Ramos (cell line): ENCODE data around the gene DNM3.

Experiments used
- in situ Hi-C: fragments of 300-500 bp; cut with MboI; formaldehyde crosslinking; loops from one replicate; pipeline ENCODE4 v1.14.3; 2022; ENCODE audit warnings: low sequenced_read_pairs; ENCODE audit not compliant: unreplicated experiment

Gene DNM3

GRCh38 chr1:172125250-172125649, 284.0 kb downstream of the DNM3 start:
- in situ Hi-C loops, result loop anchor here (25.0 kb wide), 1 partner anchor 287 kb away; the partner anchor contains the start of gene C1orf105

- in situ Hi-C loops, result loop anchor here (25.0 kb wide), 1 partner anchor 286 kb away; the partner anchor contains the start of gene C1orf105
Measured at GRCh38 chr1:172125812-172126430, 284.6 kb downstream of the DNM3 start.

DNA sequence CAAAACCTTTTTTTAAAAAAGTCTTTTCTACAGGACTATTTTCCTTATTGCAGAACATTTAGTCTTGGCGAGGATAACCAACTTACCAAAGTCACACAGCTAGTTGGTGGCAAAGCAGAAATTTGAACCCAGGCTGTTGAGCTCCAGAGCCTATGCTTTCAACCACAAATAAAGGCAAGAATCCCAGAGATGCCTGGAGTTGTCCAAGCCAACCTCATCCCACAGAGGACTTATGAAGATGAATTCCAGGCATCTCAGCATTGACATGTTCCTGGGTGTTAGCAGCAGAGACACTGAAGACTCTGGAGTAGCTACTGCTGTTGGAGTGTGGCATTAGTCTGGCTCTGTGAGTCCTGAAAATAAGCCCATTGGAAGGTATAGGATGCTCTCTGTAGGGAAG, 291.5 kb downstream of the DNM3 start:
- in situ Hi-C loops, result loop anchor here (25.0 kb wide), 1 partner anchor 279 kb away; the partner anchor contains the start of gene C1orf105

DNA sequence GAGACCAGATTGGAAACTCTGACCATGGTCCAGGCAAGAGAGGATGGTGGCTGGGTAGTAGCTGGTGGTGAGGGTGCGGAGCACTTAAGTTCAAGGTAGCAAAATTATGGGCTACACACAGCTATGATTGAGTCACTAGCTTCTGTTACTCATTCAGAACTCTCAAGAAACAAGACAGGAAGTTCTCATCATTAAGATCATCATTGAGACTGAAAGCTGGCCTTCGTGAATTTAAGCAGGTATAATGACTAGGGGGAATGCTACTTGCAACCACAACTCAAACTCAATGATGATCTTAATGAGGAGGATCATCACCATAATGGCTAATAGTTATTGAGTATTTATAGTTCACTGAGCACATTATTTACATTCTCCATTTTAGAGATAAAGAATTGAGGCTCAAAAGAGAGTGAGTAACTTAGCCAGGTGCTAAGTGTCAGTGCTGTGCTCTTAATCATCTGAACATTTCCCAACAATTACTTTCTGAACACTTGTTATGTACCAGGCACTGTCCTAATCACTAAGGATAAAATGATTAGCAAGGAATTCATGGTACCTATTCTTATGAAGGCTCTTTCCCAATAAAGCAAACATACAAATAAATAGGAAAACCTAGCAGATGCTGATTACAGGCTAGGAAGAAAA, 292.9 kb downstream of the DNM3 start:
- in situ Hi-C loops, result loop anchor here (25.0 kb wide), 1 partner anchor 278 kb away; the partner anchor contains the start of gene C1orf105

DNA sequence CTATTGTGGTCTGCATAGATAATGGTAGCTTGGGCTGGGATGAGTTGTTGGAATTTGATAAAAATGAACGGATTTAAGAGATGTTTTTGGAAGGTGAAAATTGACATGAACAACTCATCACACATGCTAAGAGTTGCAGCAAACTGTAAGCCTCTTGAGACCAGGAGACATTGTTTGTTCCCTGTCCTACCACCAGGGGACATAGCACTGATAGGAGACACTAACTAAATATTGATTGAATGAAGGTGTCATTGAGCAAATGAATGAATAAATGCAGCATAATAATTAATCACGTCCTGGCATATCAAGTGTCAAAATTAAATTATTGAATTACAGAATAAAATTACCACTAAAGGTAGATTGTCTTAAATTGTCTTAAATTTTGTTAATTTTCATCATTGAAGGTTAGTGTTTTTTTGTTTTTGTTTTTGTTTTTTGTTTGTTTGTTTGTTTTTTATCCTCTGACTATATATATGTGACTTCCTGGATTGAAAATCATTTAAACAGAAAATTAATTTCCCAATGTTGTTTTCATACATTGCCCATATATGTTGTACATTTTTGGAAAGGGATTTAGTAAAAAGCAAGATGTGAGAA, 293.9 kb downstream of the DNM3 start:
- in situ Hi-C loops, result loop anchor here (25.0 kb wide), 1 partner anchor 277 kb away; the partner anchor contains the start of gene C1orf105

DNA sequence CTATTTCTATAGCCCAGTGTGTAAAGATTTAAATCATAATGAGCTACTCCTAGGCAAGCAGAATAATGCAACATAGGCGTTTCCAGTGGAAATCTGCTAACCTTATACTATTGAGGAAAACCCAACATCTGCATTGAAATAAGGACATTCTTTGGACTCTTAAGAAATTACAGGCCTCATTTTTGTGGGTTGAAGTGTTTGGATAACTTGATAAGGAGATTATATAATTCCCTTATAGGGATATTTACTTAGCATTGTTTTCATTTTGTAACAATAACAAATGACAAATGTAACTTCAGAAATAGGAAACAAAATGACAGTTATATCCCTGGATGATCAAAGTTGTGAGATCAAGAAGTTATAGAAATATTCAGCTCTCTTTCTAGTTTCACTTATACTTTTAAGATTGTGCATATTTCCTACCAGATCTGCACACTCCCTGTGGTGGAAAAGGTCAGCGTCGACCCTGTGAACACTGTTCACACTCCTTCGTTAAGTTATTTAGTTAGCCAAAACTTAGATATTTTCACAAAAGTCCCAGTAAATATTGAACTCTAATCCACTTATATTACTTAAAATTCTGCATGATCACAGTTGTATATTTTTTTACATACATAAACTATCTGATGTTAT, 294.8 kb downstream of the DNM3 start:
- in situ Hi-C loops, result loop anchor here (25.0 kb wide), 1 partner anchor 276 kb away; the partner anchor contains the start of gene C1orf105

- in situ Hi-C loops, result loop anchor here (25.0 kb wide), 1 partner anchor 275 kb away; the partner anchor contains the start of gene C1orf105
Measured at GRCh38 chr1:172136925-172137324, 295.6 kb downstream of the DNM3 start.

DNA sequence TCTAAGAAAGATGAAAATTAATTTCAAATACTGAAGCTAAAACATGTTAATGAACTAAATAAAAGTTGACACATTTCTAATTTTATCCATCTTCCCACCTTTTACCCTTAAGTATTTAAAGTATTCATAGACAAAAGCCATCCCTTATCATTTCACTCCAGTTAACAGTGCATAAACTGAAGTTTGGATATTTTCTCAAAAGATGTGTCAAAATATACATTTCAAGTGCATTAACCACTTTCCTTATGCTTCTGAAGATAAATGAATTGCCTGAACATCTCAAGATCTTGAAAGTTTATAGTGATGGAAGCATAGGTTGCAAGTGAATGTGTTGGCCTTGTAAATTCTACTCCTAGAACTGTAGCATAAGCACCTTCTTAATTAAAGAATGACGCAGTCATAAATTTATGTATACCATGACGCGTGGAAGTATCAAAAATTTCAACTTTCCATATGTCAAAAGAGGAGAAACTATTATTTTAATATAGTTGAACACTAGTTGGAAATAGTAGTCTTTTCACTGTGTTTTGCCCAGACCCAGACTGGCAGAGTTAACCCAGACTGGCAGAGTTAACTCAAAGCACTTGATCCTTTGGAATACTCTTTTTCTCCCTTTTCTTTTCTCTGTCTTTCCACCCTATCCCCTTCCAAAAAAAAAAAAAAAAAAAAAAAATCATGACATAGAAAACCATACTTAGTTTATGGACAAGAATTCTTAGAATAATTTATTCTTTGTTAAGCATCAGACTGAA, 296.6 kb downstream of the DNM3 start:
- in situ Hi-C loops, result loop anchor here (25.0 kb wide), 1 partner anchor 274 kb away; the partner anchor contains the start of gene C1orf105

GRCh38 chr1:172138634-172139033, 297.3 kb downstream of the DNM3 start:
- in situ Hi-C loops, result loop anchor here (25.0 kb wide), 1 partner anchor 274 kb away; the partner anchor contains the start of gene C1orf105

DNA sequence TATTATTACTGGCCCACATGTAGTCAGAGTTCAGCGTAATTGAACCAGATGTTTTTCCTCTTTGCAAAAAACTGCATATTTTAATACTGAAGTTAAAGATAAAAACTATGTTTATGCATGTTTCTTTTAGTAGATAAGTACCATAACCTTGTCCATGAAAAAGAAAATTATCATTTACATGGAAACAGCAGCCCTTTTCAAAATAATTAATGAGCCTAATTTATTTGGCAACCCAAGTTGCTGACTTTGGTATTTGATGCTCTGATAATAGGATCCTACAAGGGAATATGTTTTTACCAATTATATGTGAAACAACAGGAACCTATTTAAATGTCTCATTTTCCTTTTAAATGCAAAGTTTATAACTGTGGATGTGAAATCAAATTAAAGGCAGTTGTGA, 297.9 kb downstream of the DNM3 start:
- in situ Hi-C loops, result loop anchor here (25.0 kb wide), 1 partner anchor 273 kb away; the partner anchor contains the start of gene C1orf105

GRCh38 chr1:172140072-172140471, 298.8 kb downstream of the DNM3 start:
- in situ Hi-C loops, result loop anchor here (25.0 kb wide), 1 partner anchor 272 kb away; the partner anchor contains the start of gene C1orf105

GRCh38 chr1:172140591-172140990, 299.3 kb downstream of the DNM3 start:
- in situ Hi-C loops, result loop anchor here (25.0 kb wide), 1 partner anchor 272 kb away; the partner anchor contains the start of gene C1orf105

DNA sequence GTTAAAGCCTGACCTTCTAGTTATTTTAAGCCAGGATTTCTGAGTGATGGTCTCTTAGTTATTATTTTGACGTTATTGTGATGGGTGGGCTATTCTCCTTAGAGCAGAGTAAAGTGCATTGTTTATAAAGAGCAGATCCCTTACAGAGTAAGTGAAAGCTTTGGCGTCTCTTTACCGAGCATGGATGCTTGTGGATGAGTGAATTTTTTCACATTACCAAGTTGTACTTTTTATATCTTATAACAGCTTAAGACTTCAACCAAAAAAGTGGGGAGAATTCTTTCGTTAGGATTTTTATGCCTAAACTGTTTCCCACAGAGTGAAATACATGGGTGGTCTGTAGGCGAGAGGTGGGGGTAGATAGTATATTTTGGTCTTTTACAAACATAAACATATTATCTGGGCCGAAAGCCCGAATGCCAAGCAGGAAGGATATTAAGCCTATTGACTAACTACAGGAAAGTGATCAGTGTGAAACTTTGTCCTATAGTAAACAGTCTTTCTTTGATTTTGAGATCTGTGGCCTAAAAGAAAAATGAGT, 300.1 kb downstream of the DNM3 start:
- in situ Hi-C loops, result loop anchor here (25.0 kb wide), 1 partner anchor 271 kb away; the partner anchor contains the start of gene C1orf105

DNA sequence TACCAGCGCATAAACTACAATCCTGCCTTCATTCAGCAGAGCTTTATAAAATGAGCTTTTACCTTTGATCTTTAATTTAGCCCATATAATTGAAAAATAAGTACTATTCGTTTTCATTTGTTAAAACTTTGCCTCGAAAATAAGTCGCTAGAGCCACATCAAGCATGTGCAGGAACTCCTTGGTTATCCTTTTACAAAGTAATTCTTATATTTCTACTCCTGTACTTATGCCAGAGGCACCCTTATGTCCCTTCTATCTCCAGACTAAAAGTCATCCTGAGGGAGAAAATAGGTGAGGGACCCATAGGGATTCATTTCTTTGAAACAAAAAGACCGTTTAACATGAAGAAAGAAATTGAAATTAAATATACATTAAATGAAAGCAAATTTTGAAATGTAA, 301.0 kb downstream of the DNM3 start:
- in situ Hi-C loops, result loop anchor here (25.0 kb wide), 1 partner anchor 270 kb away; the partner anchor contains the start of gene C1orf105

- in situ Hi-C loops, result loop anchor here (25.0 kb wide), 1 partner anchor 269 kb away; the partner anchor contains the start of gene C1orf105
Measured at GRCh38 chr1:172143384-172144055, 302.2 kb downstream of the DNM3 start.

DNA sequence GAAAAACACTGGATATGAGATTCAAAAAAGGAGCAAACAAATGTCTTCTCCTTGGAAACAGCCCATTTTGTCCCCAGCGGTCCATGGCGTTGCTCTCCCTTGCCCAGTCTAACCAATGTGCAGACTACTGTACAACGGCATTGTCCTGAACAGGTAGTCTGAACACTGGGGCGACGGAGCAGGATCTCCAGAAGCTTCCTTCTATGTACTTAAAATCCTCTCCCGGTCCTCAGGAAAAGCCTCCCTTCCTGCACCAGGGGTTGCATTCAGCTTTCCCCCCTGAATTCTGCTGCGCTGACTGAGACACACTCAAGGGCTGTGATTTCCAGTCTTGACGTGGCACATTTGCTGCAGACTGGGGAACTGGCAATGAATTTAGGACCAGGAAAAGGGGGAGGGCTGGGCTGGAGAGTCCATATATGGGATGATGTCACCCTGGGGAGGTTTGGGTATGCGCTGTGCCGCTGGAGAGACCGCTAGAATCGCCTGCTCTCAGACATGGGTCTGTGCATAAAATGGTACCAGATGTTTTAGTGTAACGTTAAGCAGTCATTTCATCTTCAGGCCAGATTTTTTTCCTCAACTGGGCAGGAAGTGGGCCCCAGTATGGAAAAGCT, 303.3 kb downstream of the DNM3 start:
- in situ Hi-C loops, result loop anchor here (25.0 kb wide), 1 partner anchor 268 kb away; the partner anchor contains the start of gene C1orf105

DNA sequence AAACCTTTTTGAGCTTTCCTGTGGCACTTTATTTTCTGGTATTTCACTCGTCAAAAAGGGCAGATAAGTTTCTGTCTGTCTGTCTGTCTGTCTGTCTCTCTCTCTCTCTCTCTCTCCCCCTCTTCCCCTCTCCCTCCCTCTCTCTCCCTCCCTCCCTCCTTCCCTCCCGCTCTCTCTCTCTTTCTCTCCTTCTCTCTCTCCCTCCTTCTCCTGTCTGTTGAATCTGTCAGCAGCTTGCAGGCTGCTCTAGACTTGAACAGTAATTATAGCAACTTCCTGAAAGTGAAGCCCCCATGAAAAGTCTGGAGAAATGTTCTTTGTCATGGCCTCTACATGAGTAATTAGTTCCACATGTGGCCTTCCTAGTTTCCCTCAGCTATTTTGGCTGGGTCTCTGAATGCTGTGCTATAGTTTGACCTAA, 303.9 kb downstream of the DNM3 start:
- in situ Hi-C loops, result loop anchor here (25.0 kb wide), 1 partner anchor 267 kb away; the partner anchor contains the start of gene C1orf105

DNA sequence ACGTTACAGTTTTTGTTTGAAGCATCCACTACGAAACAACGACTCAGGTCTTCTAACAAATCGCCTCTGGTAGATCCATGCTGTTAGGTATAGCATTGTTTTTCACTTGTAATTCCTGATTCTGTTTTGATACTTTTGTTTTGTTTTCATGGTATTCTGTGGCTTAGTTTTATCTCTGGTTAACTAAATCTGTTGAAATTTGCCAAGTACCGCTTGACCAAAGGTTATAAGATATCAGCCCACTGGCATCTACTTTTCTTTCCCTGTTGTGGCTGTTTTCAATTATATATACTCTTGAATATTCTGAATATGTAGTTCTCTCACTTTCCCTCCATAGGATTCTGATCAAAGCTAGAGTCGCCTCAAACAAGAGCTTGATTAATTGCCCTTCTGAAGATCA, 304.4 kb downstream of the DNM3 start:
- in situ Hi-C loops, result loop anchor here (25.0 kb wide), 1 partner anchor 267 kb away; the partner anchor contains the start of gene C1orf105
